ENCODE measurements around the gene DCP1A.
A peak's percentile ranks its signal among the peaks of the same experiment; 100 is the strongest.

DCP1A gene

DNA sequence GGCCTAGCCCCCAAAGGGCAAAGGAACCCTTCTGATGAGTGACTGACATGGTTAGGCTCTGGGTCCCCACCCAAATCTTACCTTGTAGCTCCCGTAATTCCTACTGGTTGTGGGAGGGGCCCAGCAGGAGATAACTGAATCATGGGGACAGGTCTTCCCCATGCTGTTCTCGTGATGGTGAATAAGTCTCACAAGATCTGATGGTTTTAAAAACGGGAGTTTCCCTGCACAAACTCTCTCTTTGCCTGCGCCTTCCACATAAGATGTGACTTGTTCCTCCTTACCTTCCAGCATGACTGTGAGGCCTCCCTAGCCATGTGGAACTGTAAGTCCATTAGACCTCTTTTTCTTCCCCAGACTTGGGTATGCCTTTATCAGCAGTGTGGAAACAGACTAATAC lies 108.5 kb downstream of the DCP1A start:
- Histone ChIP-seq H3K27me3 (ENCODE audit: low read length) (no peaks in the 10 kb centered on the region), H3K9me3 (ENCODE audit: insufficient read depth, low read length) (no peaks in the 10 kb centered on the region), H3K9me2 (replicated peaks; ENCODE audit: insufficient read depth, low read length) (no peaks in the 10 kb centered on the region), H3K4me3 (ENCODE audit: insufficient read depth, low read length, poor library complexity, severe bottlenecking) (no peak overlapping the region), H4K20me1 (ENCODE audit: low read depth, low read length) (0 out of 2 replicates have a peak, but pooled peaks cover 7% of the 10 kb centered on the region), H3F3A (ENCODE audit: insufficient read depth) (peaks cover 12% of the 10 kb centered on the region), H3K79me2 (ENCODE audit: insufficient read depth, low read length) (peaks cover 28% of the 10 kb centered on the region), H2AFZ (ENCODE audit: low read depth, low read length, severe bottlenecking) (no peak overlapping the region), H3K27ac (ENCODE audit: low read depth, low read length) (no peak overlapping the region), H3K36me3 (ENCODE audit: low read length) (no peaks in the 10 kb centered on the region; the same call in 1 of the 2 replicates), H3K4me2 (ENCODE audit: low read depth, low read length, poor library complexity, severe bottlenecking) (no peak overlapping the region), H3K9ac (ENCODE audit: low read length) (no peak overlapping the region)
- TF ChIP-seq, protein P1, sequence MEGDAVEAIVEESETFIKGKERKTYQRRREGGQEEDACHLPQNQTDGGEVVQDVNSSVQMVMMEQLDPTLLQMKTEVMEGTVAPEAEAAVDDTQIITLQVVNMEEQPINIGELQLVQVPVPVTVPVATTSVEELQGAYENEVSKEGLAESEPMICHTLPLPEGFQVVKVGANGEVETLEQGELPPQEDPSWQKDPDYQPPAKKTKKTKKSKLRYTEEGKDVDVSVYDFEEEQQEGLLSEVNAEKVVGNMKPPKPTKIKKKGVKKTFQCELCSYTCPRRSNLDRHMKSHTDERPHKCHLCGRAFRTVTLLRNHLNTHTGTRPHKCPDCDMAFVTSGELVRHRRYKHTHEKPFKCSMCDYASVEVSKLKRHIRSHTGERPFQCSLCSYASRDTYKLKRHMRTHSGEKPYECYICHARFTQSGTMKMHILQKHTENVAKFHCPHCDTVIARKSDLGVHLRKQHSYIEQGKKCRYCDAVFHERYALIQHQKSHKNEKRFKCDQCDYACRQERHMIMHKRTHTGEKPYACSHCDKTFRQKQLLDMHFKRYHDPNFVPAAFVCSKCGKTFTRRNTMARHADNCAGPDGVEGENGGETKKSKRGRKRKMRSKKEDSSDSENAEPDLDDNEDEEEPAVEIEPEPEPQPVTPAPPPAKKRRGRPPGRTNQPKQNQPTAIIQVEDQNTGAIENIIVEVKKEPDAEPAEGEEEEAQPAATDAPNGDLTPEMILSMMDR (IDR thresholded peaks at IDR 0.05; ENCODE audit: insufficient read depth, low read length, poor library complexity, severe bottlenecking) = no peak
- no peak for TF ChIP-seq EZH2phosphoT487 (conservative IDR thresholded peaks at IDR 0.05; ENCODE audit: low read length)

DNA sequence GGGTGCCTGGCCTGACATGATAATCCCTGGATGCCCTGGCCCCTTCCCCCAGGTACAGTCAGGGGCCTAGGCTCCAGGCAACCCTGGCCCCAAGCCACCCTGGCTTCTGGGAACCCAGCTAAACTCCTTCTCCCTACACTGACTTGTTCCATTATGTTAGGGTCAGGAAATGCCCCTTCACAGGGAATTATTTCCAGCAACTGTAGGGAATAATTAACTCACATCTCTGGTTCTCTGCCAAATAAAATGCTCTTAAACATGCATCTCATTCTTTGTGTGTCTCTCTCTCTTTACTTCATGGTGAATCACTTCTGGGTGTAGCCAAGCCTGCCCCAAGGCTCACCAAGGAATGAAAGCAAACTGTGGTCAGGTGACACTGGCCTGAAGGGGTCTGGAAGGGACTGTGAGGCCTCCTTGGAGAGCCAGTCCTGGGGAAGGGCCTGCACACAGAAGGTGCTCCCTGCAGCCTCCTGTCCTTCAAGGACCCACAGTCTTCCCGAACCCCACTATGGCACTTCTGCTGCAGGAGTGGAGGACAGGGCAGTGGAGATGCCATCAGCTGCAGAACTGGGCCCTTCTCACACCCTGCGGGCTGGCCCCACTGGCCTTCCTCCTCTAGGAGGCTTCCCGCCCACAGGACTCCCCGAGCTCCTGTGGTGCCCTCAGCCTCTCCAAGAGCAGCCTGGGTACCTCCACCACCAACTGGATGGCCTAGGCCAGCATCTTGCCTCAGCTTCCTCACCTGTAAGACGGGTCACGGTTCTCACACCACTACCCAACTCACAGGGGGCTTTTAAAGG lies 109.1 kb downstream of the DCP1A start:
- Histone ChIP-seq H3K27ac (ENCODE audit: low read depth, low read length) (no peak overlapping the region), H2AFZ (ENCODE audit: low read depth, low read length, severe bottlenecking) (no peak overlapping the region), H3K79me2 (ENCODE audit: insufficient read depth, low read length) (peaks cover 21% of the 10 kb centered on the region), H3K4me3 (ENCODE audit: insufficient read depth, low read length, poor library complexity, severe bottlenecking) (no peak overlapping the region), H3K4me2 (ENCODE audit: low read depth, low read length, poor library complexity, severe bottlenecking) (no peak overlapping the region), H3K9ac (ENCODE audit: low read length) (no peak overlapping the region), H4K20me1 (ENCODE audit: low read depth, low read length) (0 out of 2 replicates have a peak, but pooled peaks cover 7% of the 10 kb centered on the region), H3K36me3 (ENCODE audit: low read length) (no peaks in the 10 kb centered on the region; the same call in 1 of the 2 replicates), H3K9me2 (replicated peaks; ENCODE audit: insufficient read depth, low read length) (no peaks in the 10 kb centered on the region), H3F3A (ENCODE audit: insufficient read depth) (peaks cover 18% of the 10 kb centered on the region), H3K27me3 (ENCODE audit: low read length) (no peaks in the 10 kb centered on the region), H3K9me3 (ENCODE audit: insufficient read depth, low read length) (no peaks in the 10 kb centered on the region)
- TF ChIP-seq EZH2phosphoT487 (conservative IDR thresholded peaks at IDR 0.05; ENCODE audit: low read length) = no peak
- TF ChIP-seq, protein P1 (IDR thresholded peaks at IDR 0.05; ENCODE audit: insufficient read depth, low read length, poor library complexity, severe bottlenecking) = no peak

DNA sequence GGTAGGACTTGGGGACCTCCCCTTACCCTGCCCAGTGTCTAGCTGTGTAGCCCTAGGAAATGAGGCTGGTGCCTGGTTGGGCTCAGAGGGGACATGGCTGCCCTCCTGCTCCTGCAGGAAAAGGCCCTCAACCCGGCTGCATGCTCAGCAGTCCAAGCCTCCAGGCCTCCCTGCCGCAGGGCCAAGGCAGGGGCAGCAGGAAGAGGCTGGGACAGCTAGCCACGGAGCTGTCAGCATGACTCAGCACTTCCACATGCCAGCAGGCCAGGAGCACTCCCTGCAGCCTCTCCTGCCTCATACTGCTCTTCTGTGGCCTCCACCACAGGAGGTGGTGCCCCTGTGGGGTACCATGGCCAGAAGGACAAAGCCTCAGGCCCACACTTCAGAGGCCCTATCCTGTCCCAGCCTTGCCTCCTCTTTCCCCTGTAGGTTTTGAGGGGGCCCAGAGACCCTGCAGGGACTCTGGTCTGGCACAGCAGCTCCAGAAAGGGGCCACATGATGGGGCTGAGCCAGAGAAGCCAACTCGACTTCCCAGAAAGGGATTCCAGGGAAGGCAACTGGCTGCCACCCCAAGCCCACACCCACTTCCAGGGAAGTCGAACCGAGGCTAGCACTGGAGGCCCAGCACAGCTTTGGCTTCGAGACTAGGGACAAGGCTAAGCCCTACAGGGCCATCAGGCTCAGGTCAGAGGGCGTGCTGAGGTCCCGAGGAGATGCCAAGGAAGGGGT lies 111.1 kb downstream of the DCP1A start:
- no peak overlapping the region for H2AFZ ChIP-seq (ENCODE audit: low read depth, low read length, severe bottlenecking)
- no peak overlapping the region for H3K4me2 ChIP-seq (ENCODE audit: low read depth, low read length, poor library complexity, severe bottlenecking)
- H3K79me2 ChIP-seq (ENCODE audit: insufficient read depth, low read length) = peaks cover 2% of the 10 kb centered on the region; the same call in 1 of the 2 replicates
- no peaks in the 10 kb centered on the region for H3K9me2 ChIP-seq (replicated peaks; ENCODE audit: insufficient read depth, low read length)
- peaks cover 32% of the 10 kb centered on the region for H3F3A ChIP-seq (ENCODE audit: insufficient read depth)
- no peaks in the 10 kb centered on the region; the same call in 1 of the 2 replicates for H3K36me3 ChIP-seq (ENCODE audit: low read length)
- H4K20me1 ChIP-seq (ENCODE audit: low read depth, low read length) = 0 out of 2 replicates have a peak, but pooled peaks cover under 1% of the 10 kb centered on the region
- H3K27ac ChIP-seq (ENCODE audit: low read depth, low read length) = peak overlapping the region; percentile 22; the same call in 1 of the 2 replicates
- no peak for TF ChIP-seq EZH2phosphoT487 (conservative IDR thresholded peaks at IDR 0.05; ENCODE audit: low read length)
- TF ChIP-seq, protein P1 (IDR thresholded peaks at IDR 0.05; ENCODE audit: insufficient read depth, low read length, poor library complexity, severe bottlenecking) = no peak
- no peak overlapping the region for H3K9ac ChIP-seq (ENCODE audit: low read length)
- H3K27me3 ChIP-seq (ENCODE audit: low read length) = no peaks in the 10 kb centered on the region
- H3K9me3 ChIP-seq (ENCODE audit: insufficient read depth, low read length) = no peaks in the 10 kb centered on the region
- no peak overlapping the region for H3K4me3 ChIP-seq (ENCODE audit: insufficient read depth, low read length, poor library complexity, severe bottlenecking)
